Thymus (tissue), 11 donors: Measurements from ENCODE around the gene ARF3. TPM values are rescaled to one million over a fixed set of nuclear protein-coding genes. Genes with fewer than 3 reads are reported as not detected.

Source experiments
- DNase-seq, 9 donors: peaks; one replicate each; pipeline ENCODE4 v3.0.0-alpha.2; 2013; ENCODE audit warnings: low spot score in 9 of 9, low read depth in 6 of 9, missing footprints in 1 of 9
- H3K27ac ChIP-seq, 2 donors: one replicate each; pipeline ENCODE4 v1.5.1; 2013; ENCODE audit warnings: control low read depth in 1 of 2, low read depth in 1 of 2, low read length in 1 of 2, mild to moderate bottlenecking in 1 of 2, moderate library complexity in 1 of 2
- H3K27me3 ChIP-seq, 2 donors: one replicate each; pipeline ENCODE4 v1.5.1; 2013; ENCODE audit warnings: low read length in 1 of 2; ENCODE audit not compliant: control insufficient read depth in 2 of 2, insufficient read depth in 1 of 2
- H3K36me3 ChIP-seq, 2 donors: one replicate each; pipeline ENCODE4 v1.5.1; 2013; ENCODE audit warnings: low read length in 1 of 2, mild to moderate bottlenecking in 1 of 2, moderate library complexity in 1 of 2; ENCODE audit not compliant: control insufficient read depth in 2 of 2, insufficient read depth in 2 of 2
- H3K4me1 ChIP-seq, 2 donors: one replicate each; pipeline ENCODE4 v1.5.1; 2013; ENCODE audit warnings: low read length in 2 of 2; ENCODE audit not compliant: control insufficient read depth in 2 of 2, insufficient read depth in 2 of 2
- H3K4me3 ChIP-seq, 2 donors: one replicate each; pipeline ENCODE4 v1.5.1; 2013; ENCODE audit warnings: low read length in 2 of 2, control low read depth in 1 of 2, mild to moderate bottlenecking in 1 of 2
- H3K9me3 ChIP-seq, 2 donors: one replicate each; pipeline ENCODE4 v1.5.1; 2013; ENCODE audit warnings: low read length in 1 of 2, mild to moderate bottlenecking in 1 of 2; ENCODE audit not compliant: control insufficient read depth in 2 of 2, insufficient read depth in 1 of 2
- WGBS: extraction: QIAGEN DNeasy Blood & Tissue Kit; methylation state at CpG from one replicate; pipeline ENCODE4 v1.1.7; 2013; 5-methylcytosine and 5-hydroxymethylcytosine counted together
- polyA plus RNA-seq: library from polyadenylated mRNA; stranded (reverse); fragments of 200-250 nt; gene quantifications from one replicate; pipeline ENCODE4 v1.2.3, GENCODE V29; 2013
- total RNA-seq: library from RNA; stranded (reverse); fragments of 120-200 nt; gene quantifications from one replicate; pipeline ENCODE4 v1.2.4, GENCODE V29; 2013
- donor health status: healthy.

ARF3 gene
- total and polyA plus RNA-seq, 2 donors: 48.1 to 70.6 TPM

- 2% methylated on average over 29 of the region's 29 CpGs for WGBS
- H3K27me3 ChIP-seq: peaks cover 0 to 10% of the 10 kb centered on the region in 2 donors
- peaks cover 17 to 25% of the 10 kb centered on the region in 2 donors for H3K4me1 ChIP-seq
- H3K9me3 ChIP-seq: no peaks in the 10 kb centered on the region
- H3K4me3 ChIP-seq: peak overlapping the region; percentile 65 to 95
- peak in 2 of 9 donors; percentile 40 to 68 for DNase-seq
- H3K27ac ChIP-seq: peak overlapping the region; percentile 78
- H3K36me3 ChIP-seq: peaks cover 4 to 20% of the 10 kb centered on the region in 2 donors
Measured at GRCh38 chr12:48956279-48957140, 777 bp downstream of the ARF3 start.

GRCh38 chr12:48954841-48955501, 2.3 kb downstream of the ARF3 start:
- Histone ChIP-seq H3K4me1 (peaks cover 17 to 25% of the 10 kb centered on the region in 2 donors), H3K9me3 (no peaks in the 10 kb centered on the region), H3K27ac (no peak overlapping the region), H3K27me3 (peaks cover 0 to 4% of the 10 kb centered on the region in 2 donors), H3K36me3 (peaks cover 6 to 20% of the 10 kb centered on the region in 2 donors), H3K4me3 (no peak overlapping the region)
- 40% methylated on average over 3 of the region's 3 CpGs for WGBS
- DNase-seq: no peak

GRCh38 chr12:48954061-48954460, 3.2 kb downstream of the ARF3 start:
- Histone ChIP-seq H3K4me1 (peaks cover 17 to 25% of the 10 kb centered on the region in 2 donors), H3K27me3 (no peaks in the 10 kb centered on the region), H3K27ac (no peak overlapping the region), H3K9me3 (no peaks in the 10 kb centered on the region), H3K36me3 (peaks cover 7 to 20% of the 10 kb centered on the region in 2 donors), H3K4me3 (no peak overlapping the region)
- no peak for DNase-seq
- WGBS: 99% methylated on average over 3 of the region's 3 CpGs

GRCh38 chr12:48952691-48953090, 4.6 kb downstream of the ARF3 start:
- Histone ChIP-seq H3K4me3 (no peak overlapping the region), H3K9me3 (no peaks in the 10 kb centered on the region), H3K36me3 (peaks cover 11 to 20% of the 10 kb centered on the region in 2 donors), H3K4me1 (peaks cover 13 to 18% of the 10 kb centered on the region in 2 donors), H3K27me3 (no peaks in the 10 kb centered on the region), H3K27ac (no peak overlapping the region)
- no peak for DNase-seq
- WGBS: 94% methylated on average over 4 of the region's 4 CpGs

GRCh38 chr12:48947727-48948126, 9.6 kb downstream of the ARF3 start:
- WGBS: 98% methylated on average over 3 of the region's 3 CpGs

GRCh38 chr12:48946943-48947342, 10.3 kb downstream of the ARF3 start:
- DNase-seq: no peak
- peaks cover 8 to 13% of the 10 kb centered on the region in 2 donors for H3K36me3 ChIP-seq
- H3K4me1 ChIP-seq: no peaks in the 10 kb centered on the region
- H3K27me3 ChIP-seq: no peaks in the 10 kb centered on the region
- no peaks in the 10 kb centered on the region for H3K9me3 ChIP-seq
- H3K4me3 ChIP-seq: no peak overlapping the region
- no peak overlapping the region for H3K27ac ChIP-seq
- whole genome bisulfite sequencing: 96% methylated on average over 6 of the region's 6 CpGs

More at GRCh38 chr12:48947727-48948126, 9.6 kb downstream of the ARF3 start:
- Histone ChIP-seq H3K4me1 (no peaks in the 10 kb centered on the region), H3K4me3 (no peak overlapping the region), H3K27me3 (no peaks in the 10 kb centered on the region), H3K27ac (no peak overlapping the region), H3K36me3 (peaks cover 11 to 14% of the 10 kb centered on the region in 2 donors), H3K9me3 (no peaks in the 10 kb centered on the region)
- no peak for DNase-seq

- Histone ChIP-seq H3K4me1 (no peaks in the 10 kb centered on the region), H3K27me3 (no peaks in the 10 kb centered on the region), H3K9me3 (no peaks in the 10 kb centered on the region), H3K36me3 (peaks cover 14 to 18% of the 10 kb centered on the region in 2 donors), H3K4me3 (no peak overlapping the region), H3K27ac (no peak overlapping the region)
- no peak for DNase-seq
Measured at GRCh38 chr12:48946205-48946604, 11.1 kb downstream of the ARF3 start.

- DNase-seq: no peak
- H3K9me3 ChIP-seq: no peaks in the 10 kb centered on the region
- no peak overlapping the region for H3K27ac ChIP-seq
- WGBS: 94% methylated on average over 4 of the region's 4 CpGs
- no peaks in the 10 kb centered on the region for H3K4me1 ChIP-seq
- H3K36me3 ChIP-seq: peaks cover 35 to 47% of the 10 kb centered on the region in 2 donors
- no peaks in the 10 kb centered on the region for H3K27me3 ChIP-seq
- H3K4me3 ChIP-seq: no peak overlapping the region
Measured at GRCh38 chr12:48943221-48943620, 14.1 kb downstream of the ARF3 start.

- no peaks in the 10 kb centered on the region for H3K4me1 ChIP-seq
- H3K36me3 ChIP-seq: peaks cover 57 to 74% of the 10 kb centered on the region in 2 donors
- DNase-seq: no peak
- WGBS: 62% methylated on average over 3 of the region's 3 CpGs
- H3K27me3 ChIP-seq: no peaks in the 10 kb centered on the region
- H3K4me3 ChIP-seq: no peak overlapping the region
- no peaks in the 10 kb centered on the region for H3K9me3 ChIP-seq
- H3K27ac ChIP-seq: no peak overlapping the region
Measured at GRCh38 chr12:48940181-48940580, 17.1 kb downstream of the ARF3 start.
